H1 (cell line): ENCODE measurements around the gene ZFHX2. TPM values are rescaled to one million over a fixed set of nuclear protein-coding genes. Genes with fewer than 3 reads are reported as not detected.
A peak's percentile ranks its signal among the peaks of the same experiment; 100 is the strongest.

Experiments used
- BCL11A ChIP-seq, 2 experiments: IDR thresholded peaks; one replicate each; pipeline ENCODE4 v1.6.1; 2011; ENCODE audit warnings: low read depth in 2 of 2, low read length in 2 of 2, mild to moderate bottlenecking in 2 of 2
- CTCF ChIP-seq, 3 experiments: IDR thresholded peaks; 1 replicate in 2 of 3; 2 replicates in 1 of 3; pipeline versions ENCODE4 v1.5.1 to v1.6.1; 2011; ENCODE audit warnings: low read length in 3 of 3, mild to moderate bottlenecking in 3 of 3, inconsistent platforms in 2 of 3, low read depth in 1 of 3, moderate library complexity in 1 of 3; ENCODE audit not compliant: insufficient read depth in 1 of 3; ENCODE audit errors: control extremely low read depth in 1 of 3
- KDM1A ChIP-seq: fragments of 200-600, 300-600 bp; sonication (generic); IDR thresholded peaks from 2 replicates; pipeline ENCODE4 v1.7.1; 2016; ENCODE audit warnings: mild to moderate bottlenecking, low read length, borderline replicate concordance
- SIRT6 ChIP-seq: IDR thresholded peaks from one replicate; pipeline ENCODE4 v1.7.1; 2012; ENCODE audit warnings: low read length, inconsistent platforms
- polyA plus RNA-seq, 7 experiments: library from polyadenylated mRNA; depleted of rRNA in 3 of 7; stranded (reverse) in 5 of 7; unstranded in 2 of 7; fragments of >200 nt in 5 of 7; fragments of 200-250 nt in 2 of 7; gene quantifications; 1 replicate in 5 of 7; 2 replicates in 1 of 7; 4 replicates in 1 of 7; pipeline versions ENCODE4 v1.2.1 to v1.2.3, GENCODE V29; 2011 to 2013; ENCODE audit warnings: missing spikeins in 2 of 7, mixed read lengths in 2 of 7
- total RNA-seq: library from RNA; stranded (reverse); fragmentation: NEBNext Ultra II Directional; extraction: Animal tissue kit (Norgen Biotek cat#: 25700); gene quantifications from 2 replicates; pipeline ENCODE4 v1.2.1, GENCODE V29; 2021

ZFHX2 gene
- total and polyA plus RNA-seq, 2 of the 8 experiments (the other 6 are each of a cell fraction or from before 2014, with no cell fraction given): 2.7 to 27.0 TPM

GRCh38 chr14:23517650-23518326, 33.8 kb downstream of the ZFHX2 start (continued):
- TF ChIP-seq BCL11A (IDR thresholded peaks at IDR 0.05; ENCODE audit: low read depth in 2 of 2, low read length in 2 of 2): no peak
- no peak for TF ChIP-seq KDM1A
- peak; percentile 6 to 45 (median 16) for TF ChIP-seq CTCF (IDR thresholded peaks at IDR 0.05; ENCODE audit: control extremely low read depth in 1 of 3, insufficient read depth in 1 of 3, low read depth in 1 of 3, low read length in 3 of 3)
- TF ChIP-seq SIRT6: no peak
